ENCODE data around the gene KPNA5. TPM values are rescaled to one million over a fixed set of nuclear protein-coding genes. Genes with fewer than 3 reads are reported as not detected.

Gene KPNA5
- total and polyA plus RNA-seq, 2 of the 13 experiments (the other 11 are each of a cell fraction or from before 2014, with no cell fraction given): 5.3 to 13.0 TPM

GRCh38 chr6:116631379-116631990 lies 49.5 kb upstream of the KPNA5 start (continued):
- TF ChIP-seq CEBPZ (IDR thresholded peaks at IDR 0.05; ENCODE audit: low read length): no peak
- peak; percentile 88; the same call in 1 of the 2 replicates for TF ChIP-seq ZNF557 (CRISPR knock-in tag; IDR thresholded peaks at IDR 0.05)
- TF ChIP-seq CBFB (CRISPR knock-in tag; IDR thresholded peaks at IDR 0.05): peak; percentile 91
- TF ChIP-seq PRMT3 (CRISPR knock-in tag; IDR thresholded peaks at IDR 0.05; ENCODE audit: borderline replicate concordance, low read depth): 0 out of 2 replicates have a peak, but pooled peaks have one; percentile 33
- 0 out of 2 replicates have a peak, but pooled peaks have one; percentile 34 for TF ChIP-seq ZNF281 (CRISPR knock-in tag; IDR thresholded peaks at IDR 0.05; ENCODE audit: borderline replicate concordance)
- no peak for TF ChIP-seq ZNF468 (CRISPR knock-in tag; IDR thresholded peaks at IDR 0.05)
- no peak for TF ChIP-seq ZFP36 (IDR thresholded peaks at IDR 0.05; ENCODE audit: borderline replicate concordance, low read depth, low read length, partially characterized antibody)
- peak; percentile 31; the same call in 1 of the 2 replicates for TF ChIP-seq ZNF552 (CRISPR knock-in tag; IDR thresholded peaks at IDR 0.05; ENCODE audit: borderline replicate concordance)
- TF ChIP-seq ZMAT5 (CRISPR knock-in tag; IDR thresholded peaks at IDR 0.05; ENCODE audit: borderline replicate concordance, low read depth): no peak
- peak; percentile 87; the same call in 1 of the 2 replicates for TF ChIP-seq ZBTB26 (CRISPR knock-in tag; IDR thresholded peaks at IDR 0.05; ENCODE audit: borderline replicate concordance)
- TF ChIP-seq ZNF549 (CRISPR knock-in tag; IDR thresholded peaks at IDR 0.05): no peak
- no peak for TF ChIP-seq SP4 (CRISPR knock-in tag; IDR thresholded peaks at IDR 0.05)
- TF ChIP-seq ZBTB49 (CRISPR knock-in tag; IDR thresholded peaks at IDR 0.05; ENCODE audit: borderline replicate concordance): no peak
- no peak for TF ChIP-seq REXO4 (CRISPR knock-in tag; IDR thresholded peaks at IDR 0.05; ENCODE audit: borderline replicate concordance)
- TF ChIP-seq FOXM1 (CRISPR knock-in tag; IDR thresholded peaks at IDR 0.05): no peak
- TF ChIP-seq ZNF136 (CRISPR knock-in tag; IDR thresholded peaks at IDR 0.05; ENCODE audit: low read depth): no peak
- 0 out of 2 replicates have a peak, but pooled peaks have one; percentile 45 for TF ChIP-seq ZNF746 (CRISPR knock-in tag; IDR thresholded peaks at IDR 0.05)
- TF ChIP-seq ZNF501 (CRISPR knock-in tag; IDR thresholded peaks at IDR 0.05): no peak
